ENCODE measurements around the gene WDR49.

DNA sequence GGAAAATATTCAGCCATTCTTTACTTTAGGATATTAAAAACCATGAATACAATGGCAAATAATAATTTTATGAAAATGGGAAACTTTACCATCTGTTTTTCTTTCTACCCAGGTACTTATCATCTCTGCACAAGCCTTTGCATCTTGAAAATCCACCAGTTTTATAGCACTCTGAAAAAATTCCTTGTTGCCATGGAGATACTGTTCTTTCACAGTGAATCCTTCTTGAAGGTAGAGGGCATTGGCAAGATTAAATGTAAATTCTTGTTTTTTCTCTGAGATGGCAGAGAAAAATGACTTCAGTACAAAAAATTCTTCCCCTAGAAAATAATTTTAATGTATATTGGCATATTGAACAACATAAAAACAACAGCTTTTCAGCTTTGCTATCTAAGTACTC lies 186.8 kb downstream of the WDR49 start:
- TF ChIP-seq, protein P1, sequence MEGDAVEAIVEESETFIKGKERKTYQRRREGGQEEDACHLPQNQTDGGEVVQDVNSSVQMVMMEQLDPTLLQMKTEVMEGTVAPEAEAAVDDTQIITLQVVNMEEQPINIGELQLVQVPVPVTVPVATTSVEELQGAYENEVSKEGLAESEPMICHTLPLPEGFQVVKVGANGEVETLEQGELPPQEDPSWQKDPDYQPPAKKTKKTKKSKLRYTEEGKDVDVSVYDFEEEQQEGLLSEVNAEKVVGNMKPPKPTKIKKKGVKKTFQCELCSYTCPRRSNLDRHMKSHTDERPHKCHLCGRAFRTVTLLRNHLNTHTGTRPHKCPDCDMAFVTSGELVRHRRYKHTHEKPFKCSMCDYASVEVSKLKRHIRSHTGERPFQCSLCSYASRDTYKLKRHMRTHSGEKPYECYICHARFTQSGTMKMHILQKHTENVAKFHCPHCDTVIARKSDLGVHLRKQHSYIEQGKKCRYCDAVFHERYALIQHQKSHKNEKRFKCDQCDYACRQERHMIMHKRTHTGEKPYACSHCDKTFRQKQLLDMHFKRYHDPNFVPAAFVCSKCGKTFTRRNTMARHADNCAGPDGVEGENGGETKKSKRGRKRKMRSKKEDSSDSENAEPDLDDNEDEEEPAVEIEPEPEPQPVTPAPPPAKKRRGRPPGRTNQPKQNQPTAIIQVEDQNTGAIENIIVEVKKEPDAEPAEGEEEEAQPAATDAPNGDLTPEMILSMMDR (IDR thresholded peaks at IDR 0.05; ENCODE audit: low read length), result no peak
- TF ChIP-seq EZH2 (IDR thresholded peaks at IDR 0.05; ENCODE audit: borderline replicate concordance, low read length), result no peak
